ENCODE data around the gene TIMP2.

DNA sequence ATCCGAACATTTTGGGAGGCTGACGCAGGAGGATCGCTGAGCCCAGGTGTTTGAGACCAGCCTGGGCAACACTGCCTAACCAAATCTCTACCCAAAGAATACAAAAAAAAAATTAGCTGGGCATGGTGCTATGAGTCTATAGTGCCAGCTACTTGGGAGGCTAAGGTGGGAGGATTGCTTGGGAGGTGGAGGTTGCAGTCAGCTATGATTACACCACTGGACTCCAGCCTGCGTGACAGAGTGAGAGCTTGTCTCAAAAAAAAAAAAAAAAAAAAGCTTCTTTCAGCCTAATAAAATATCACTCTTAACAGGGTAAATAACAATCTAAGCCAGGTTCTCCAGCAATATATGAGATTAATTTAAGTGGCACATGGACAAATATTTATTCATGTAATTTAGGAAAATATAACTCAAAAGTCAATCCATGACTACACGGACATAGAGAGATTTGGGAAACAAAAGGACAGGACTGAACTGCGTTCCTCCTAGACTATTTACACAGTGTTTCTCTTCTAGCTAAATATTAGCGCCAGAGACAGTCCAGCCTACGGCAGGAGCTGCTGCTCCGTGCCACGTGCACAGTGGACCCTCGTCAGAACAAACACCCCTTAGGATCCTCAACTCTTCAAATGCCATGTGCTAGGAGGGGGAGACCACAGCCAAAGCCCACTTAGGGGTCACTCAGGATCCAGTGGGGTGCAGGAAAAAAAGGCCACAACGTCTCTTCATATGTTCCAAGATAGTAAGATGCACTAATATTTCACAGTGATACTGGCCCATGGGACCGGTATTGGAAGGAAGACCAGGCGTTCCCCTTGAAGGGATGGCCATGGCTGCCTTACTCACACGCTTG, 93.3 kb downstream of the TIMP2 start:
- TF ChIP-seq, protein P1, sequence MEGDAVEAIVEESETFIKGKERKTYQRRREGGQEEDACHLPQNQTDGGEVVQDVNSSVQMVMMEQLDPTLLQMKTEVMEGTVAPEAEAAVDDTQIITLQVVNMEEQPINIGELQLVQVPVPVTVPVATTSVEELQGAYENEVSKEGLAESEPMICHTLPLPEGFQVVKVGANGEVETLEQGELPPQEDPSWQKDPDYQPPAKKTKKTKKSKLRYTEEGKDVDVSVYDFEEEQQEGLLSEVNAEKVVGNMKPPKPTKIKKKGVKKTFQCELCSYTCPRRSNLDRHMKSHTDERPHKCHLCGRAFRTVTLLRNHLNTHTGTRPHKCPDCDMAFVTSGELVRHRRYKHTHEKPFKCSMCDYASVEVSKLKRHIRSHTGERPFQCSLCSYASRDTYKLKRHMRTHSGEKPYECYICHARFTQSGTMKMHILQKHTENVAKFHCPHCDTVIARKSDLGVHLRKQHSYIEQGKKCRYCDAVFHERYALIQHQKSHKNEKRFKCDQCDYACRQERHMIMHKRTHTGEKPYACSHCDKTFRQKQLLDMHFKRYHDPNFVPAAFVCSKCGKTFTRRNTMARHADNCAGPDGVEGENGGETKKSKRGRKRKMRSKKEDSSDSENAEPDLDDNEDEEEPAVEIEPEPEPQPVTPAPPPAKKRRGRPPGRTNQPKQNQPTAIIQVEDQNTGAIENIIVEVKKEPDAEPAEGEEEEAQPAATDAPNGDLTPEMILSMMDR (conservative IDR thresholded peaks at IDR 0.05), result no peak
- TF ChIP-seq ZFX (IDR thresholded peaks at IDR 0.05), result no peak

All from C4-2B (cell line).